Peyer's patch (tissue), 4 donors: ENCODE results near the gene SLC27A1.

ENCODE experiments used
- CTCF ChIP-seq, 6 experiments: fragments of 450-650 bp in 4 of 6; fragments of 200-600 bp in 2 of 6; sonication (generic) in 1 of 6; IDR thresholded peaks; one replicate each; pipeline ENCODE4 v1.5.1; 2017 to 2019; ENCODE audit warnings: antibody characterized with exemption in 6 of 6, mild to moderate bottlenecking in 3 of 6, moderate library complexity in 1 of 6
- POLR2A ChIP-seq, 2 donors: fragments of 450-650 bp; IDR thresholded peaks; one replicate each; pipeline ENCODE4 v1.5.1; 2017; ENCODE audit warnings: antibody characterized with exemption in 2 of 2, mild to moderate bottlenecking in 2 of 2, moderate library complexity in 2 of 2

DNA sequence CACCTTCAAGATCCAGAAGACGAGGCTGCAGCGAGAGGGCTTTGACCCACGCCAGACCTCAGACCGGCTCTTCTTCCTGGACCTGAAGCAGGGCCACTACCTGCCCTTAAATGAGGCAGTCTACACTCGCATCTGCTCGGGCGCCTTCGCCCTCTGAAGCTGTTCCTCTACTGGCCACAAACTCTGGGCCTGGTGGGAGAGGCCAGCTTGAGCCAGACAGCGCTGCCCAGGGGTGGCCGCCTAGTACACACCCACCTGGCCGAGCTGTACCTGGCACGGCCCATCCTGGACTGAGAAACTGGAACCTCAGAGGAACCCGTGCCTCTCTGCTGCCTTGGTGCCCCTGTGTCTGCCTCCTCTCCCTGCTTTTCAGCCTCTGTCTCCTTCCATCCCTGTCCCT is 34.1 kb downstream of the SLC27A1 start:
- TF ChIP-seq CTCF (IDR thresholded peaks at IDR 0.05) (no peak), POLR2A (IDR thresholded peaks at IDR 0.05) (no peak)
